ENCODE measurements around the gene CLPTM1.
"Not testable (repeated sequence)": the region's sequence is repeated elsewhere in the genome, so short reads cannot be mapped to it uniquely, and the experiment has no call there.

GRCh38 chr19:44914433-44915206 is 40.6 kb upstream of the CLPTM1 start, which contains the start of gene APOC1:
- not testable (repeated sequence) for TF ChIP-seq CTCF, POLR2A (IDR thresholded peaks at IDR 0.05)

Data from Peyer's patch (tissue), 4 donors.